ENCODE measurements around the gene ITSN1. TPM values are rescaled to one million over a fixed set of nuclear protein-coding genes. Genes with fewer than 3 reads are reported as not detected.

ITSN1 gene
- total and polyA plus RNA-seq, 2 of the 13 experiments (the other 11 are each of a cell fraction or from before 2014, with no cell fraction given) = 26.1 to 33.8 TPM

DNA sequence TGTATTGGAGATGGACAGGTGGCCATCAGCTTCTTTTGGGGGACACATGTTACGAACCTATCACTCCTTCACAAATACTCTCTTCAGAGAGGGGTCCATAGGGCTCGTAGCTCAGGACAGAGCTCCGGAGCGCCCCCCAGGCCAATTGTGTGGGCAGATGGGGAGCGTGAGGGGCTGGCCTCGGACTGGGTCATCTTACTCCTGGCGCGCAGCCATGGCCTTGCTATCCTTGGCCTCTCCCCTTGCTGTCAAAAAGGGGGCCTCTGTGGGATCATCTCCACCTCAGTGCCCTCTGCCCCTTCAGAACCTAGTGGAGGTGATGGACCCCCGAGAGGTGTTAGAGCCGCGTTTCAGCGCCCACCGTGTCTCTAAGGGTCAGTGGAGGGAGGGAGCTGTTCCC is 238.3 kb downstream of the ITSN1 start (continued):
- TF ChIP-seq GTF2F1 (IDR thresholded peaks at IDR 0.05; ENCODE audit: low read length) = no peak
- no peak for TF ChIP-seq NR1H2 (CRISPR knock-in tag; IDR thresholded peaks at IDR 0.05; ENCODE audit: borderline replicate concordance, low read depth)
- no peak for TF ChIP-seq ZC3H13 (CRISPR knock-in tag; IDR thresholded peaks at IDR 0.05)
- no peak for TF ChIP-seq NCOA1 (CRISPR knock-in tag; IDR thresholded peaks at IDR 0.05)

DNA sequence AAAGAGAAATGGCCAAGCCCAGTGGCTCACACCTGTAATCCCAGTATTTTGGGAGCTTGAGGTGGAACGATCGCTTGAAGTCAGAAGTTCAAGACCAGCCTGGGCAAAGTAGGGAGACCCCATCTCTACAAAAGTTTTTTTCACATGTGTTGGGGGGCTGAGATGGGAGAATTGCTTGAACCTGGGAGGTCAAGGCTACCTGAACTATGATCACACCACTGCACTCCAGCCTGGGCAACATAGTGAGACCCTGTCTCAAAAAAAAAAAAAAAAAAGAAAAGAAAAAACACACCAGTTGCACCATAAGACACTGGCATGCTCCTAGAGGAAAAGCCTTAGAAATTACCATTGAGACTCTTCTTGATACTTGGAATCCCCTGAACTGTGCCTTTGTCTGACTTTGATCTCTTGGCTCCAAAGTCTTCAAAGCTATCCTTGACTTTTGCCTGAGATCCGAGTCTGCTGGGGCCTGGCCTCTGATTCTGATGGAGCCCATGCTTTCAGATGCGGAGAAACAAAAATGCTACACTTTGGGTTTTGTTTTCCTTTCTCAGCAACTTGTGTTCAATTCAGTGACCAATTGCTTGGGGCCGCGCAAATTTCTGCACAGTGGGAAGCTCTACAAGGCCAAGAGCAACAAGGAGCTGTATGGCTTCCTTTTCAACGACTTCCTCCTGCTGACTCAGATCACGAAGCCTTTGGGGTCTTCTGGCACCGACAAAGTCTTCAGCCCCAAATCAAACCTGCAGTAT is 239.6 kb downstream of the ITSN1 start:
- H3K9ac ChIP-seq (ENCODE audit: insufficient read depth, low read depth, low read length) = no peak overlapping the region
- WGBS (ENCODE audit: low lambda C conversion rate) = 48% methylated on average over 9 of the region's 9 CpGs
- DNase-seq (ENCODE audit: low spot score) (no peak), ATAC-seq (no peak), FAIRE-seq (no peak)
- no peak overlapping the region for H3K4me2 ChIP-seq (ENCODE audit: low read depth, low read length)
- ChIA-PET POLR2A (no interaction called here), CTCF (ENCODE audit: low intra/inter-chr PET ratio, low total read pairs) (no interaction called here)
- no peak overlapping the region for H3K27ac ChIP-seq (ENCODE audit: extremely low read length, insufficient read depth, low read length)
- intact Hi-C loops (cut with micrococcal nuclease; ENCODE audit: unreplicated experiment) = no loop called here
- no peak overlapping the region for H2AFZ ChIP-seq (ENCODE audit: low read length)
- H3K4me1 ChIP-seq (ENCODE audit: insufficient read depth, low read length) = no peaks in the 10 kb centered on the region
- TF ChIP-seq AKAP8 (CRISPR knock-in tag; IDR thresholded peaks at IDR 0.05) = no peak
- TF ChIP-seq RCOR2 (CRISPR knock-in tag; IDR thresholded peaks at IDR 0.05) = no peak
- no peak for TF ChIP-seq ZNF329 (CRISPR knock-in tag; IDR thresholded peaks at IDR 0.05; ENCODE audit: low read depth)
- TF ChIP-seq, protein P1, sequence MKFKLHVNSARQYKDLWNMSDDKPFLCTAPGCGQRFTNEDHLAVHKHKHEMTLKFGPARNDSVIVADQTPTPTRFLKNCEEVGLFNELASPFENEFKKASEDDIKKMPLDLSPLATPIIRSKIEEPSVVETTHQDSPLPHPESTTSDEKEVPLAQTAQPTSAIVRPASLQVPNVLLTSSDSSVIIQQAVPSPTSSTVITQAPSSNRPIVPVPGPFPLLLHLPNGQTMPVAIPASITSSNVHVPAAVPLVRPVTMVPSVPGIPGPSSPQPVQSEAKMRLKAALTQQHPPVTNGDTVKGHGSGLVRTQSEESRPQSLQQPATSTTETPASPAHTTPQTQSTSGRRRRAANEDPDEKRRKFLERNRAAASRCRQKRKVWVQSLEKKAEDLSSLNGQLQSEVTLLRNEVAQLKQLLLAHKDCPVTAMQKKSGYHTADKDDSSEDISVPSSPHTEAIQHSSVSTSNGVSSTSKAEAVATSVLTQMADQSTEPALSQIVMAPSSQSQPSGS (CRISPR knock-in tag; IDR thresholded peaks at IDR 0.05) = no peak
- TF ChIP-seq NAIF1 (CRISPR knock-in tag; IDR thresholded peaks at IDR 0.05; ENCODE audit: borderline replicate concordance) = no peak
- BruUV-seq (replicated peaks) = no TSS peak
- no peaks in the 10 kb centered on the region for H3K9me3 ChIP-seq (ENCODE audit: low read length)
- H3K27me3 ChIP-seq (ENCODE audit: control insufficient read depth in 1 of 2, insufficient read depth in 2 of 2, low read length in 2 of 2) = peaks cover 0 to 17% of the 10 kb centered on the region in 2 experiments; a peak in 2 of 5 replicates
- H3K79me2 ChIP-seq (ENCODE audit: insufficient read depth, low read length) = no peaks in the 10 kb centered on the region
- no peaks in the 10 kb centered on the region for H4K20me1 ChIP-seq (ENCODE audit: insufficient read depth, low read length)
- no peak overlapping the region for H3K4me3 ChIP-seq (replicated peaks in 1 of 3; ENCODE audit: insufficient read depth in 1 of 3, low read depth in 2 of 3, low read length in 3 of 3)
- no peaks in the 10 kb centered on the region for H3K36me3 ChIP-seq (replicated peaks in 1 of 2; ENCODE audit: control insufficient read depth in 1 of 2, insufficient read depth in 2 of 2, low read length in 2 of 2)
- in situ Hi-C loops (cut with HindIII; ENCODE audit: extremely low pct_ligation_motif_present, low pct_unique_long_range_greater_than_20kb) = no loop called here
